Omental fat pad (tissue), 4 donors: ENCODE measurements around the gene HOXB3. TPM values are rescaled to one million over a fixed set of nuclear protein-coding genes. Genes with fewer than 3 reads are reported as not detected.

Experiments
- ATAC-seq: fragments of 150-250 bp; one replicate; pipeline ENCODE4 v1.9.1; 2016; ENCODE audit warnings: mild to moderate bottlenecking, moderate library complexity; ENCODE audit not compliant: low FRiP score
- DNase-seq: peaks from one replicate; pipeline ENCODE4 v3.0.0-alpha.2; 2019; ENCODE audit warnings: low spot score
- total RNA-seq, 4 donors: library from RNA; depleted of rRNA; stranded (reverse); fragments of >200 nt; gene quantifications; one replicate each; pipeline ENCODE4 v1.1.0, GENCODE V29; 2016
- TF ChIP-seq, protein P1 (sequence below), 3 donors: fragments of 450-650 bp; IDR thresholded peaks; one replicate each; pipeline ENCODE4 v1.5.1; 2016 to 2017; ENCODE audit warnings: antibody characterized with exemption in 3 of 3, mild to moderate bottlenecking in 3 of 3, moderate library complexity in 2 of 3

The HOXB3 gene
- total RNA-seq, 4 donors from 2014 or later: 4.8 to 30.3 (median 10.6) TPM

GRCh38 chr17:48628649-48629410, 38.8 kb upstream of the HOXB3 start:
- TF ChIP-seq, protein P1, sequence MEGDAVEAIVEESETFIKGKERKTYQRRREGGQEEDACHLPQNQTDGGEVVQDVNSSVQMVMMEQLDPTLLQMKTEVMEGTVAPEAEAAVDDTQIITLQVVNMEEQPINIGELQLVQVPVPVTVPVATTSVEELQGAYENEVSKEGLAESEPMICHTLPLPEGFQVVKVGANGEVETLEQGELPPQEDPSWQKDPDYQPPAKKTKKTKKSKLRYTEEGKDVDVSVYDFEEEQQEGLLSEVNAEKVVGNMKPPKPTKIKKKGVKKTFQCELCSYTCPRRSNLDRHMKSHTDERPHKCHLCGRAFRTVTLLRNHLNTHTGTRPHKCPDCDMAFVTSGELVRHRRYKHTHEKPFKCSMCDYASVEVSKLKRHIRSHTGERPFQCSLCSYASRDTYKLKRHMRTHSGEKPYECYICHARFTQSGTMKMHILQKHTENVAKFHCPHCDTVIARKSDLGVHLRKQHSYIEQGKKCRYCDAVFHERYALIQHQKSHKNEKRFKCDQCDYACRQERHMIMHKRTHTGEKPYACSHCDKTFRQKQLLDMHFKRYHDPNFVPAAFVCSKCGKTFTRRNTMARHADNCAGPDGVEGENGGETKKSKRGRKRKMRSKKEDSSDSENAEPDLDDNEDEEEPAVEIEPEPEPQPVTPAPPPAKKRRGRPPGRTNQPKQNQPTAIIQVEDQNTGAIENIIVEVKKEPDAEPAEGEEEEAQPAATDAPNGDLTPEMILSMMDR (IDR thresholded peaks at IDR 0.05): no peak
- no peak for DNase-seq
- no peak for ATAC-seq

GRCh38 chr17:48627623-48628521, 37.8 kb upstream of the HOXB3 start:
- DNase-seq (no peak), ATAC-seq (no peak)
- TF ChIP-seq, protein P1 (IDR thresholded peaks at IDR 0.05): no peak

DNA sequence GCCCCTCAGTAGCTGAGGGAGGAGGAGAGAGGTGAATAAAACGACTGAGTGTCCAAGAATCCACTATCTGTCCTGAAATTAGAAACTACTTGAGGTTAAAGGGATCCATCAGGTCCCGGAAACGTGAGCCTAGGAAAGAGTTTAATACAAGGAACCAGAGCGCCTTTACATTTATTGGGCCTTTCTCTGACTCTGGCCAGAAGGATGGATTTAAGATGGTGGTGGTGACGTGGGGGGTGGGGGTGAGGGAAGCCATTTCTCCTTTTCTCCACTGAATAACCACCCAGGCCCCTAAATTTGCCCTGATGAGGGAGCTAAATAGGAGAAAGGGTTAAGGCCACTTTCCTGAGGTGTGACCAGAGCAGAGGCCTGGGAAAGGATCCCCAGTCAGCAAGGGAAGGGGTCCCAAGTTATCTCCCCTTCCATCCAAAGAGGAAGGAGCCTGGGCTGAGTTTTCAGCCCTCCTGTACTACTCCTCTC, 37.1 kb upstream of the HOXB3 start:
- no peak for DNase-seq
- no peak for ATAC-seq
- TF ChIP-seq, protein P1 (IDR thresholded peaks at IDR 0.05): no peak

DNA sequence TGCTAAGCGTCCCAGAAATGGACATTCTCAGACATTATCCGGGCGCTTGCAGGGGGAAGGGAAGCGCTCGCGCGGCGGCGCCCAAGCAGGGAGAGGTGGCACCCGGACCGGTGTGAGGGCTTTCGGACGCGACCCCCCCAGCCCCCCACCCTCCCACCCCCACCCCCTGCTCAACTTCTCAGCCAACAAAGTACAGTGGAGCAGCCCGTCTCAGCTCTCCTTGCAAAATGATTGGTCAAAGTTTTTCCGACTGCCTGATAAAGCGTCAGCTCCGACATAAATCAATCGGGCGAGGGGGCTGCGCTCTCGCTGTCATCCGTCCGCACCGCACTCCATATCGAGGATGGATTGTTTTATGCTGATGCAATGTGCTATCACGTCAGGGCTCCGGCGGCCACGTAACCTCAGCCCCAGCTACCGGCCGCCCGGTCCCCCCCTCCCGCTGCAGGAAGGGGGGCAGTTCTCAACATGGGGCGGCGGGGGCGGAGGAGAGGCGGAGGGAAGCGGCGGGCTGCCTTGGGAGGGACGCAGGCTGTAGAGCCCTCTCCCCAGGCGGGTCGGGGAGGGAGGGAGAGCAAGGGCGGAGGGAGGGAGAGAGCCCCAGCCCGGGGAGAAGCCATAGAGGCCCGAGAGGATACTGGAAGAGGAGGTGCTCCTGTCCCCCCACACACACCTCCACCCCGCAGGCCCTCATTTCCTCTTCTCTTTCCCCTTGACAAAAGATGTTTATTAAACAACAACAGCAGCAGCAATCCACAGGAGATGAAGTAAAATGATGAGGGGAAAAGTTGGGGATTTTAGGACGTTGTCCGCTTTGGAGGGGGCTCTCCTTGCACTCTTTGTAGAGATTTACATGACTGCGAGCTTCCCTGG, 36.4 kb upstream of the HOXB3 start, which contains the start of gene HOXB9:
Gene HOXB9 (minus strand): TSS at position 114 of the 873 bp plus-strand sequence. CDS start 89 bp downstream, at position 25.
- DNase-seq: peak; percentile 48
- TF ChIP-seq, protein P1 (IDR thresholded peaks at IDR 0.05): no peak
- peak; percentile 63 for ATAC-seq

DNA sequence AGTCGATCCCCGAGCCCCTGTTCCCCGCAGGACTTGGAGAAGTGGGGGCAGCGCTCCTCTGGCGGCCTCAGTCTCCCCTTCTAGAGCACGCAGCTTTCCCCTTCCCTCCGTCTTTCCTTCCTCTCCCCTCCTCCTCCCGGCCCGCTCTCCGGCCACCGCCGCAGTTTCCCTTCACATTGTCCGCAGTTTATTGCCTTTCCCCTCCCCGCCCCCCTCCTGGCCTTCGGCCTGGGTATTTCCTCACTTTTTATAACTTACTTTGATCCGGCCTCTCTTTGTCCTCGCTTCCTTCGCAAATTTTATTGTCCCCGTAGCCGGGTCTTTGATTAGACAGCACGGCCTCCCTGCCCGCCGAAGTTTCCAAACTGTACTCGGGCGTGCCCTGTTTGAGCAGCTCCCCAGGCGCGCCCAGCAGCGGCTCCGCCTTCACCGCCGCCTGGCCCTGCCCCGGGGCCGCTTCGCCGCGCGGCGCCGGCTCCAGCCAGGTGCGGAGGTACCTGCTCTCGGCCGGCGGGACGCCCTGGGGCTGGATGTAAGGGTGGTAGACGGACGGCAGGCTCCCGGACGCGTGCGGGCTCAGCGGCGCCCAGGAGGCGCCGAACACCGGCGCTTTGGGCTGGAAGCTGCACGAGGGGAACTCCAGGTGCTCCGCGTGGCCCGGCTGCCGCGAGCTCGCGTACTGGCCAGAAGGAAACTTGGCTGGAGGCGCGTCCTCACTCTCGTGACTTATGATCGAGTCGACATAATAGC, 35.6 kb upstream of the HOXB3 start:
- no peak for DNase-seq
- no peak for ATAC-seq
- TF ChIP-seq, protein P1 (IDR thresholded peaks at IDR 0.05): no peak
